Sigmoid colon (tissue), 7 donors: ENCODE results near the gene KRT14. TPM values are rescaled to one million over a fixed set of nuclear protein-coding genes. Genes with fewer than 3 reads are reported as not detected.

Experiments
- DNase-seq: peaks from one replicate; pipeline ENCODE4 v3.0.0-alpha.2; 2019
- H3K27ac ChIP-seq, 4 donors: fragments of 200-600 bp; sonication (generic); one replicate each; pipeline ENCODE4 v1.5.1; 2016 to 2019; ENCODE audit warnings: mild to moderate bottlenecking in 1 of 4
- H3K27me3 ChIP-seq, 3 donors: fragments of 200-600 bp; sonication (generic); one replicate each; pipeline ENCODE4 v1.5.1; 2019; ENCODE audit warnings: mild to moderate bottlenecking in 1 of 3
- H3K36me3 ChIP-seq, 4 donors: fragments of 200-600 bp; sonication (generic); one replicate each; pipeline ENCODE4 v1.5.1; 2016 to 2019
- H3K4me1 ChIP-seq, 4 donors: fragments of 200-600 bp; sonication (generic); one replicate each; pipeline ENCODE4 v1.5.1; 2017 to 2019
- H3K4me3 ChIP-seq, 4 donors: fragments of 200-600 bp; sonication (generic); one replicate each; pipeline ENCODE4 v1.5.1; 2017 to 2019; ENCODE audit warnings: mild to moderate bottlenecking in 2 of 4, moderate library complexity in 1 of 4
- H3K9me3 ChIP-seq, 4 donors: fragments of 200-600 bp in 3 of 4; sonication (generic) in 3 of 4; one replicate each; pipeline versions ENCODE4 v1.5.1 to v1.6.1; 2013 to 2019
- EP300 ChIP-seq, 4 donors: sonication (generic); formaldehyde crosslinking; IDR thresholded peaks; one replicate each; pipeline ENCODE4 v1.6.1; 2017; ENCODE audit warnings: antibody characterized with exemption in 4 of 4
- POLR2A ChIP-seq, 2 donors: fragments of 450-650 bp; IDR thresholded peaks; one replicate each; pipeline ENCODE4 v1.6.1; 2016; ENCODE audit warnings: antibody characterized with exemption in 2 of 2, mild to moderate bottlenecking in 2 of 2, moderate library complexity in 2 of 2
- POLR2AphosphoS5 ChIP-seq, 4 donors: sonication (generic); formaldehyde crosslinking; IDR thresholded peaks; one replicate each; pipeline ENCODE4 v1.6.1; 2017; ENCODE audit warnings: antibody characterized with exemption in 4 of 4
- WGBS, 2 donors: extraction: QIAGEN DNeasy Blood & Tissue Kit; methylation state at CpG; one replicate each; pipeline ENCODE4 v1.1.7; 2013; 5-methylcytosine and 5-hydroxymethylcytosine counted together
- intact Hi-C: fragments of 100-400 bp; cut with DNase I; formaldehyde crosslinking; loops from one replicate; pipeline ENCODE4 v1.15.1; 2023
- polyA plus RNA-seq, 3 donors: library from polyadenylated mRNA; stranded (reverse); fragments of 200-250 nt; gene quantifications; one replicate each; pipeline ENCODE4 v1.2.3, GENCODE V29; 2013
- total RNA-seq, 4 donors: library from RNA; depleted of rRNA; stranded (reverse); fragments of >200 nt; gene quantifications; one replicate each; pipeline ENCODE4 v1.1.0, GENCODE V29; 2016
- TF ChIP-seq, protein P1 (sequence below), 4 experiments: fragments of 450-650 bp in 3 of 4; fragments of 200-600 bp in 1 of 4; IDR thresholded peaks; one replicate each; pipeline ENCODE4 v1.5.1; 2016 to 2019; ENCODE audit warnings: antibody characterized with exemption in 4 of 4, mild to moderate bottlenecking in 3 of 4, moderate library complexity in 2 of 4
- donor health status: healthy with polysubstance abuse.
- donor health status: Bipolar disorder and iron deficiency.
- donor health status: healthy.

The KRT14 gene
- total and polyA plus RNA-seq, 7 donors = 0.15 to 3.6 (median 1.4) TPM; not detected in 4

DNA sequence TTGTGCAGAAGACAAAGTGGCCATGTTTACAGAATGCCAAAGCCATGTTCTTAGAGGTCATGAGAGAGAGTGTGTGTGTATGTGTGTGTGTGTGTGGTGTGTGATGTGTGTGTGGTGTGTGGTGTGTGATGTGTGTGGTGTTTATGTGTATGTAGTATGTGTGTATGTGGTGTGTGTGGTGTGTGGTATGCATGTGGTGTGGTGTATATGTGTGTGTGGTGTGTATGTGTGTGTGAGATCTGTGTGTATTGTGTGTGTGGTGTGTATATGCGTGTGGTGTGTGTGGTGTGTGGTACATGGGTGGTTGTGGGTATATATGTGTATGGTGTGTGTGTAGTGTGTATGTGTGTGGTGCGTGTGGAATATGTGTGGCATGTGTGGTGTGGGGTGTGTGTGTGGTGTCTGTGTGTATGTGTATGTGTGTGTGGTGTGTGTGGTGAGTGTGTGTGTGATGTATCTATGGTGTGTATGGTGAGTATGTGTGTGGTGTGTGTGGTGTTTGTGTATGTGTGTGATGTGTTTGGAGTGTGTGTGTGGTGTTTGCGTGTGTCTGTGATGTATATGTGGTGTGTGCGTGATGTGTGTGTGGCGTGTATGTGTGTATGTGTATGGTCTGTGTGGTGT lies 45.9 kb upstream of the KRT14 start:
- Histone ChIP-seq H3K27ac (no peak overlapping the region), H3K9me3 (no peaks in the 10 kb centered on the region), H3K4me3 (no peak overlapping the region), H3K27me3 (no peaks in the 10 kb centered on the region), H3K4me1 (peaks cover 0 to 11% (median 10%) of the 10 kb centered on the region in 4 donors), H3K36me3 (no peaks in the 10 kb centered on the region)
- no peak for TF ChIP-seq POLR2A (IDR thresholded peaks at IDR 0.05)
- TF ChIP-seq EP300 (IDR thresholded peaks at IDR 0.05) = no peak
- TF ChIP-seq POLR2AphosphoS5 (IDR thresholded peaks at IDR 0.05) = no peak
- TF ChIP-seq, protein P1, sequence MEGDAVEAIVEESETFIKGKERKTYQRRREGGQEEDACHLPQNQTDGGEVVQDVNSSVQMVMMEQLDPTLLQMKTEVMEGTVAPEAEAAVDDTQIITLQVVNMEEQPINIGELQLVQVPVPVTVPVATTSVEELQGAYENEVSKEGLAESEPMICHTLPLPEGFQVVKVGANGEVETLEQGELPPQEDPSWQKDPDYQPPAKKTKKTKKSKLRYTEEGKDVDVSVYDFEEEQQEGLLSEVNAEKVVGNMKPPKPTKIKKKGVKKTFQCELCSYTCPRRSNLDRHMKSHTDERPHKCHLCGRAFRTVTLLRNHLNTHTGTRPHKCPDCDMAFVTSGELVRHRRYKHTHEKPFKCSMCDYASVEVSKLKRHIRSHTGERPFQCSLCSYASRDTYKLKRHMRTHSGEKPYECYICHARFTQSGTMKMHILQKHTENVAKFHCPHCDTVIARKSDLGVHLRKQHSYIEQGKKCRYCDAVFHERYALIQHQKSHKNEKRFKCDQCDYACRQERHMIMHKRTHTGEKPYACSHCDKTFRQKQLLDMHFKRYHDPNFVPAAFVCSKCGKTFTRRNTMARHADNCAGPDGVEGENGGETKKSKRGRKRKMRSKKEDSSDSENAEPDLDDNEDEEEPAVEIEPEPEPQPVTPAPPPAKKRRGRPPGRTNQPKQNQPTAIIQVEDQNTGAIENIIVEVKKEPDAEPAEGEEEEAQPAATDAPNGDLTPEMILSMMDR (IDR thresholded peaks at IDR 0.05) = no peak
- no peak for DNase-seq
- WGBS, 2 donors = 73 to 74% methylated on average over 5 of the region's 5 CpGs
- intact Hi-C loops = no loop called here

DNA sequence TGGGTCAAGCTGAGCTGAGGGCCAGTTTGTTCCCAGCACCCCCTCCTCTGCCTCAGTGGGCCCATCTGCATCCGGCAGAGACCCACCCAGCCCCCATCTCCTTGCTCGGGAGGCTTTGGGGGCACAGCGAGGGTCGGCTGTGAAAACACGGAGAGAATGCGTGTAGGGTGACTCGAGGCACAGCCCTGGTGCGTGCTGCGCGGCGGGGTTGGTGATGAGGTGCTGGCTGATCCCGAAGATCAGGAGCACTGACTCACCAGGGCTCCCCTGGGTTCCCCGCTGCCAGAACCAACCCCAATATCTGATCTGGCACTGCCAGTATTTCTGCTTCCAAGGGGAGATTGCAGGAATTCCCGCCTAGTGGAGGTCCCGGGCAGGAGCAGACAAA lies 45.2 kb upstream of the KRT14 start:
- TF ChIP-seq POLR2A (IDR thresholded peaks at IDR 0.05) = no peak
- no peak for TF ChIP-seq POLR2AphosphoS5 (IDR thresholded peaks at IDR 0.05)
- TF ChIP-seq, protein P1 (IDR thresholded peaks at IDR 0.05) = no peak
- no peak for TF ChIP-seq EP300 (IDR thresholded peaks at IDR 0.05)
- peaks cover 0 to 11% (median 10%) of the 10 kb centered on the region in 4 donors for H3K4me1 ChIP-seq
- no peak overlapping the region for H3K4me3 ChIP-seq
- H3K27ac ChIP-seq = no peak overlapping the region
- 92 to 96% methylated on average over 15 of the region's 15 CpGs for WGBS, 2 donors
- intact Hi-C loops = no loop called here
- H3K27me3 ChIP-seq = no peaks in the 10 kb centered on the region
- H3K9me3 ChIP-seq = no peaks in the 10 kb centered on the region
- DNase-seq = no peak
- no peaks in the 10 kb centered on the region for H3K36me3 ChIP-seq

- no peaks in the 10 kb centered on the region for H3K36me3 ChIP-seq
- WGBS, 2 donors = 62 to 81% methylated on average over 8 of the region's 8 CpGs
- H3K4me1 ChIP-seq = peaks cover 0 to 11% (median 10%) of the 10 kb centered on the region in 4 donors
- no peaks in the 10 kb centered on the region for H3K9me3 ChIP-seq
- no peaks in the 10 kb centered on the region for H3K27me3 ChIP-seq
- no peak overlapping the region for H3K4me3 ChIP-seq
- intact Hi-C loops = no loop called here
- TF ChIP-seq EP300 (IDR thresholded peaks at IDR 0.05) (no peak), POLR2AphosphoS5 (IDR thresholded peaks at IDR 0.05) (no peak), POLR2A (IDR thresholded peaks at IDR 0.05) (no peak)
- TF ChIP-seq, protein P1 (IDR thresholded peaks at IDR 0.05) = no peak
- no peak overlapping the region for H3K27ac ChIP-seq
- no peak for DNase-seq
Observed at GRCh38 chr17:41631025-41631897, 44.6 kb upstream of the KRT14 start.

GRCh38 chr17:41629826-41630670 lies 43.4 kb upstream of the KRT14 start:
- WGBS, 2 donors = 85 to 88% methylated on average over 13 of the region's 13 CpGs

More at GRCh38 chr17:41629826-41630670, 43.4 kb upstream of the KRT14 start:
- no peaks in the 10 kb centered on the region for H3K9me3 ChIP-seq
- intact Hi-C loops = no loop called here
- H3K36me3 ChIP-seq = no peaks in the 10 kb centered on the region
- no peak overlapping the region for H3K27ac ChIP-seq
- peaks cover 0 to 6% (median 3%) of the 10 kb centered on the region in 4 donors for H3K4me1 ChIP-seq
- no peak overlapping the region for H3K4me3 ChIP-seq
- TF ChIP-seq EP300 (IDR thresholded peaks at IDR 0.05) (no peak), POLR2A (IDR thresholded peaks at IDR 0.05) (no peak), POLR2AphosphoS5 (IDR thresholded peaks at IDR 0.05) (no peak)
- TF ChIP-seq, protein P1 (IDR thresholded peaks at IDR 0.05) = no peak
- no peak for DNase-seq
- no peaks in the 10 kb centered on the region for H3K27me3 ChIP-seq
